GM12801 (cell line): ENCODE data around the gene CCDC88B.

Source experiments
- CTCF ChIP-seq: IDR thresholded peaks from one replicate; pipeline ENCODE4 v1.5.1; 2011; ENCODE audit warnings: control low read depth; ENCODE audit not compliant: insufficient read length; ENCODE audit errors: extremely low read depth

Gene CCDC88B

GRCh38 chr11:64367931-64368672 lies 28.1 kb downstream of the CCDC88B start:
- TF ChIP-seq CTCF: no peak

GRCh38 chr11:64368673-64369074 lies 28.7 kb downstream of the CCDC88B start:
- TF ChIP-seq CTCF: no peak

GRCh38 chr11:64369440-64370421 lies 29.7 kb downstream of the CCDC88B start:
- no peak for TF ChIP-seq CTCF

GRCh38 chr11:64371201-64371600 lies 31.2 kb downstream of the CCDC88B start:
- TF ChIP-seq CTCF: no peak

GRCh38 chr11:64372021-64372420 lies 32.0 kb downstream of the CCDC88B start:
- no peak for TF ChIP-seq CTCF

- no peak for TF ChIP-seq CTCF
These were observed 33.0 kb downstream of the CCDC88B start for GRCh38 chr11:64372802-64373597.

GRCh38 chr11:64373598-64373974 lies 33.6 kb downstream of the CCDC88B start:
- no peak for TF ChIP-seq CTCF
